A549 (cell line): Measurements from ENCODE around the gene KCTD4.
"Not testable (repeated sequence)": the region's sequence is repeated elsewhere in the genome, so short reads cannot be mapped to it uniquely, and the experiment has no call there.

Experiments
- CTCF ChIP-seq: fragments of >200 bp; sonication (Bioruptor Twin); formaldehyde crosslinking; IDR thresholded peaks from 3 replicates; pipeline ENCODE4 v1.5.1; 2016
- MYC ChIP-seq: IDR thresholded peaks from 2 replicates; pipeline ENCODE4 v1.6.1; 2012; ENCODE audit warnings: mild to moderate bottlenecking, inconsistent platforms, low read length, improper control_type of control experiment, borderline replicate concordance
- POLR2A ChIP-seq: IDR thresholded peaks from 2 replicates; pipeline ENCODE4 v1.6.1; 2012; ENCODE audit warnings: mild to moderate bottlenecking, low read length
- SREBF2 ChIP-seq: fragments of 450-650 bp; IDR thresholded peaks from 2 replicates; pipeline ENCODE4 v1.6.1; 2014; ENCODE audit warnings: mild to moderate bottlenecking, moderate library complexity

- not testable (repeated sequence) for TF ChIP-seq MYC, CTCF, POLR2A, SREBF2
Observed at GRCh38 chr13:45189077-45189476, 11.8 kb downstream of the KCTD4 start.
